GM12801 (cell line): ENCODE results near the gene SAMD3.

Experiments
- CTCF ChIP-seq: IDR thresholded peaks from one replicate; pipeline ENCODE4 v1.5.1; 2011; ENCODE audit warnings: control low read depth; ENCODE audit not compliant: insufficient read length; ENCODE audit errors: extremely low read depth

Gene SAMD3

GRCh38 chr6:130215526-130215925 lies 7.2 kb downstream of the SAMD3 start:
- no peak for TF ChIP-seq CTCF

GRCh38 chr6:130212215-130212874 lies 10.4 kb downstream of the SAMD3 start:
- no peak for TF ChIP-seq CTCF

GRCh38 chr6:130211691-130212090 lies 11.1 kb downstream of the SAMD3 start:
- TF ChIP-seq CTCF, result no peak

GRCh38 chr6:130207979-130208649 lies 14.6 kb downstream of the SAMD3 start:
- TF ChIP-seq CTCF, result no peak

GRCh38 chr6:130206479-130206878 lies 16.3 kb downstream of the SAMD3 start:
- TF ChIP-seq CTCF, result no peak

GRCh38 chr6:130204322-130204721 lies 18.4 kb downstream of the SAMD3 start:
- no peak for TF ChIP-seq CTCF

GRCh38 chr6:130203370-130203769 lies 19.4 kb downstream of the SAMD3 start:
- TF ChIP-seq CTCF, result no peak
